Lower lobe of right lung (tissue), 2 donors: ENCODE data around the gene RRAS. TPM values are rescaled to one million over a fixed set of nuclear protein-coding genes. Genes with fewer than 3 reads are reported as not detected.

Experiments
- ATAC-seq, 2 donors: fragments of 200-7000 bp; cut with Tn5 transposase; one replicate each; pipeline ENCODE4 v1.9.1; 2020 to 2022; ENCODE audit warnings: mild to moderate bottlenecking in 2 of 2, moderate library complexity in 2 of 2
- DNase-seq: peaks from one replicate; pipeline ENCODE4 v3.0.0-alpha.2; 2020
- H3K27ac ChIP-seq: fragments of 200-600 bp; one replicate; pipeline ENCODE4 v1.8.0; 2022
- H3K27me3 ChIP-seq: fragments of 200-600 bp; one replicate; pipeline ENCODE4 v1.8.0; 2022; ENCODE audit warnings: low read depth
- H3K36me3 ChIP-seq: fragments of 200-600 bp; one replicate; pipeline ENCODE4 v1.8.0; 2022; ENCODE audit warnings: mild to moderate bottlenecking
- H3K4me1 ChIP-seq: fragments of 200-600 bp; one replicate; pipeline ENCODE4 v1.8.0; 2022
- H3K4me3 ChIP-seq: fragments of 200-600 bp; one replicate; pipeline ENCODE4 v1.8.0; 2022; ENCODE audit warnings: mild to moderate bottlenecking
- H3K9me3 ChIP-seq: fragments of 200-600 bp; one replicate; pipeline ENCODE4 v1.8.0; 2022
- CTCF ChIP-seq: fragments of 200-600 bp; IDR thresholded peaks from one replicate; pipeline ENCODE4 v1.8.0; 2022; ENCODE audit warnings: antibody characterized with exemption, mild to moderate bottlenecking
- intact Hi-C: fragments of 100-400 bp; cut with DNase I; formaldehyde crosslinking; loops from one replicate; pipeline ENCODE4 v1.11.0; 2022
- total RNA-seq: library from RNA; stranded (reverse); fragmentation: NEBNext Ultra II Directional; extraction: Animal tissue kit (Norgen Biotek cat#: 25700); gene quantifications from one replicate; pipeline ENCODE4 v1.2.1, GENCODE V29; 2021
- donor health status: DM: no; HTN: yes; CAD: no; lungs with severe emphysema.

RRAS gene
- total RNA-seq, 1 donor from 2014 or later, result 114 TPM

- Histone ChIP-seq H3K36me3 (peaks cover 69% of the 10 kb centered on the region), H3K27ac (no peak overlapping the region), H3K27me3 (no peaks in the 10 kb centered on the region), H3K4me1 (peaks cover 11% of the 10 kb centered on the region), H3K9me3 (no peaks in the 10 kb centered on the region), H3K4me3 (no peak overlapping the region)
- TF ChIP-seq CTCF, result no peak
- intact Hi-C loops, result no loop called here
- ATAC-seq, result no peak
- DNase-seq, result no peak
These were observed 25.7 kb downstream of the RRAS start for GRCh38 chr19:49614096-49614833.

- no peak for TF ChIP-seq CTCF
- DNase-seq, result no peak
- H3K27me3 ChIP-seq, result no peaks in the 10 kb centered on the region
- ATAC-seq, result peak in 1 of 2 donors; percentile 5
- intact Hi-C loops, result no loop called here
- no peak overlapping the region for H3K27ac ChIP-seq
- H3K36me3 ChIP-seq, result peaks cover 70% of the 10 kb centered on the region
- peaks cover 11% of the 10 kb centered on the region for H3K4me1 ChIP-seq
- H3K9me3 ChIP-seq, result no peaks in the 10 kb centered on the region
- H3K4me3 ChIP-seq, result no peak overlapping the region
These were observed 26.6 kb downstream of the RRAS start for GRCh38 chr19:49613374-49613773.

GRCh38 chr19:49609499-49610092 lies 30.3 kb downstream of the RRAS start:
- peaks cover 11% of the 10 kb centered on the region for H3K4me1 ChIP-seq
- TF ChIP-seq CTCF, result no peak
- peaks cover 73% of the 10 kb centered on the region for H3K36me3 ChIP-seq
- no peak for DNase-seq
- no peaks in the 10 kb centered on the region for H3K9me3 ChIP-seq
- H3K27ac ChIP-seq, result no peak overlapping the region
- H3K4me3 ChIP-seq, result no peak overlapping the region
- no peak for ATAC-seq
- no peaks in the 10 kb centered on the region for H3K27me3 ChIP-seq
- intact Hi-C loops, result no loop called here

GRCh38 chr19:49605605-49606004 lies 34.3 kb downstream of the RRAS start:
- H3K4me3 ChIP-seq, result no peak overlapping the region
- intact Hi-C loops, result no loop called here
- H3K27me3 ChIP-seq, result no peaks in the 10 kb centered on the region
- no peaks in the 10 kb centered on the region for H3K9me3 ChIP-seq
- no peak overlapping the region for H3K27ac ChIP-seq
- no peak for ATAC-seq
- H3K4me1 ChIP-seq, result no peaks in the 10 kb centered on the region
- peaks cover 94% of the 10 kb centered on the region for H3K36me3 ChIP-seq
- no peak for TF ChIP-seq CTCF
- DNase-seq, result no peak

- Histone ChIP-seq H3K27ac (no peak overlapping the region), H3K4me3 (no peak overlapping the region), H3K27me3 (no peaks in the 10 kb centered on the region), H3K4me1 (no peaks in the 10 kb centered on the region), H3K9me3 (no peaks in the 10 kb centered on the region), H3K36me3 (peaks cover 96% of the 10 kb centered on the region)
- DNase-seq, result no peak
- ATAC-seq, result no peak
- no peak for TF ChIP-seq CTCF
- intact Hi-C loops, result no loop called here
These were observed 37.1 kb downstream of the RRAS start for GRCh38 chr19:49602806-49603205.
